HEK293T (cell line): ENCODE measurements around the gene COPS8.

Experiments
- CTCF ChIA-PET: fragments of 350-600 bp; formaldehyde crosslinking; extraction: SDS; loops from one replicate; lab custom pipeline; 2021; ENCODE audit warnings: antibody characterized with exemption, inconsistent platforms; lab: Yijun Ruan, JAX
- POLR2A ChIA-PET: fragments of 350-600 bp; formaldehyde crosslinking; extraction: SDS; loops from one replicate; lab custom pipeline; 2020; ENCODE audit warnings: antibody characterized with exemption, inconsistent platforms; lab: Yijun Ruan, JAX
- DNase-seq: peaks from one replicate; pipeline ENCODE4 v3.0.0; 2012; ENCODE audit warnings: mixed read lengths; ENCODE audit errors: extremely low spot score
- ARNT ChIP-seq: fragments of 450-650 bp; IDR thresholded peaks from 2 replicates; pipeline ENCODE4 v1.6.1; 2017; ENCODE audit warnings: mild to moderate bottlenecking
- BHLHE40 ChIP-seq: fragments of 450-650 bp; IDR thresholded peaks from 2 replicates; pipeline ENCODE4 v1.6.1; 2016; ENCODE audit warnings: mild to moderate bottlenecking, moderate library complexity, borderline replicate concordance
- CTBP1 ChIP-seq: fragments of 450-650 bp; IDR thresholded peaks from 2 replicates; pipeline ENCODE4 v1.6.1; 2016; ENCODE audit warnings: borderline replicate concordance
- ELF4 ChIP-seq: fragments of 450-650 bp; IDR thresholded peaks from 2 replicates; pipeline ENCODE4 v1.6.1; 2017; ENCODE audit warnings: antibody characterized with exemption
- FOXA1 ChIP-seq: fragments of 450-650 bp; IDR thresholded peaks from 2 replicates; pipeline ENCODE4 v1.6.1; 2016; ENCODE audit warnings: mild to moderate bottlenecking
- FOXK2 ChIP-seq: fragments of 450-650 bp; IDR thresholded peaks from 2 replicates; pipeline ENCODE4 v1.6.1; 2016; ENCODE audit warnings: mild to moderate bottlenecking
- FOXM1 ChIP-seq: fragments of 450-650 bp; IDR thresholded peaks from 2 replicates; pipeline ENCODE4 v1.6.1; 2017; ENCODE audit warnings: mild to moderate bottlenecking, borderline replicate concordance
- HDGF ChIP-seq: fragments of 450-650 bp; IDR thresholded peaks from 2 replicates; pipeline ENCODE4 v1.6.1; 2017; ENCODE audit warnings: antibody characterized with exemption, borderline replicate concordance
- L3MBTL2 ChIP-seq: fragments of 450-650 bp; conservative IDR thresholded peaks from 2 replicates; pipeline ENCODE4 v1.6.1; 2016; ENCODE audit warnings: mild to moderate bottlenecking
- LEF1 ChIP-seq: fragments of 450-650 bp; IDR thresholded peaks from 2 replicates; pipeline ENCODE4 v1.6.1; 2017; ENCODE audit warnings: mild to moderate bottlenecking, borderline replicate concordance
- NFRKB ChIP-seq: fragments of 450-650 bp; IDR thresholded peaks from 2 replicates; pipeline ENCODE4 v1.6.1; 2016; ENCODE audit warnings: mild to moderate bottlenecking, moderate library complexity
- PKNOX1 ChIP-seq: fragments of 450-650 bp; IDR thresholded peaks from 2 replicates; pipeline ENCODE4 v1.6.1; 2016
- SP1 ChIP-seq: fragments of 450-650 bp; IDR thresholded peaks from 2 replicates; pipeline ENCODE4 v1.6.1; 2017
- SUZ12 ChIP-seq: fragments of 450-650 bp; IDR thresholded peaks from 2 replicates; pipeline ENCODE4 v1.6.1; 2016; ENCODE audit warnings: mild to moderate bottlenecking
- TARDBP ChIP-seq: fragments of 450-650 bp; IDR thresholded peaks from 2 replicates; pipeline ENCODE4 v1.6.1; 2016
- ZNF384 ChIP-seq: fragments of 450-650 bp; IDR thresholded peaks from 2 replicates; pipeline ENCODE4 v1.6.1; 2016

The COPS8 gene

DNA sequence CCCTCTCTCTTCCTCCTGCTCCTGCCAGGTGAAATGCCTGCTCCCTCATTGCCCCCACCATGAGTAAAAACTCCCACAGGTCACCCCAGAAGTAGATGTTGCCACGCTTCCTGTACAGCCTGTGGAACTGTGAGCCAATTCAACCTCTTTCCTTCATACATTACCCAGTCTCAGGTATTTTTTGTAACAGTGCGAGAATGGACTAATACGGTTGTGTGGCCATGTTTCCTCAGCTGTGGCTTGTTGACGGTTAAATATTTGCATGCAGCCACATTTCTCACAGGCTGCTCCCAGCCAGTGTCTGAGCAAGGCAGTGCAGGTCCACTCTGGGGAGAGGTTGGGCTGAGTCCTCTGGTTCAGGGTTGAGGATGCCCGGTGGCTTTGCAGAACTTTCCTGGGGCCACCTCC is 27.8 kb upstream of the COPS8 start:
- ChIA-PET CTCF (interaction anchor here (0.6 kb wide), 1 partner anchor 294 kb away, joined by 3 read pairs; no protein-coding TSS in a partner anchor), POLR2A (no interaction called here)
- DNase-seq: no peak
- TF ChIP-seq PKNOX1: no peak
- no peak for TF ChIP-seq SP1
- TF ChIP-seq TARDBP: no peak
- TF ChIP-seq HDGF: no peak
- no peak for TF ChIP-seq FOXA1
- no peak for TF ChIP-seq ARNT
- TF ChIP-seq ELF4: no peak
- TF ChIP-seq CTBP1: no peak
- no peak for TF ChIP-seq FOXK2
- no peak for TF ChIP-seq L3MBTL2
- TF ChIP-seq SUZ12: no peak
- TF ChIP-seq BHLHE40: no peak
- TF ChIP-seq FOXM1: no peak

DNA sequence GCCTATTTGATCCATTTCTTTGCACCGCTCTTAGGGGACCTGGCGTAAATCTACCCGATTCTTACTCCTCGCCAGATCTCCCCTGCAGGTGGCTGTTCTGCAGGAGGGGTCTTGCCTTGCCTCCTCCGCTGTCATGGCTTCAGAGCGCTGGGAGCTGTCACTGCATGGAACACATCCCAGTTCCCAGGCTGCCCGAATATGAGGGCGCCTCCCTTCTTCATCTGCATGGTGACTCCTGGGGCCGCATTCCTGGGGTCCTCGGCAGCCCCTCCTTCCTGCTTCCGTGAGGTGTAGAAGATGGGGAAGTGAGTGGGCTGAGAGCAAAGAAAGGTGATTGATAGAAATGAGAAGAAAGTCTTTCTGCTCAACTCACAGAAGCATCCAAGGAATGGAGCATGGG is 27.3 kb upstream of the COPS8 start:
- ChIA-PET CTCF (interaction anchor here (0.6 kb wide), 1 partner anchor 295 kb away, joined by 3 read pairs; no protein-coding TSS in a partner anchor), POLR2A (no interaction called here)
- DNase-seq: no peak
- TF ChIP-seq FOXA1 (no peak), FOXK2 (no peak), ARNT (no peak), PKNOX1 (no peak), HDGF (no peak), BHLHE40 (no peak)

- ChIA-PET CTCF (interaction anchor here (0.6 kb wide), 1 partner anchor 434 kb away, joined by 3 read pairs; no protein-coding TSS in a partner anchor), POLR2A (no interaction called here)
- no peak for TF ChIP-seq NFRKB
- no peak for DNase-seq
Observed at GRCh38 chr2:237059155-237059875, 26.4 kb upstream of the COPS8 start.

GRCh38 chr2:237060534-237061312 is 25.0 kb upstream of the COPS8 start:
- ChIA-PET POLR2A (interaction anchor here (1.4 kb wide), 1 partner anchor 25 kb away, joined by 3 read pairs; the partner anchor contains the start of gene COPS8), CTCF (interaction anchor here (0.5 kb wide), 1 partner anchor 111 kb away, joined by 4 read pairs; no protein-coding TSS in a partner anchor)
- TF ChIP-seq BHLHE40: no peak
- TF ChIP-seq PKNOX1: no peak
- TF ChIP-seq ELF4: no peak
- no peak for TF ChIP-seq FOXM1
- TF ChIP-seq SP1: no peak
- no peak for TF ChIP-seq HDGF
- no peak for TF ChIP-seq TARDBP
- no peak for TF ChIP-seq ZNF384
- no peak for TF ChIP-seq ARNT
- no peak for TF ChIP-seq NFRKB
- TF ChIP-seq L3MBTL2: no peak
- DNase-seq: peak; percentile 61

- ChIA-PET CTCF (interaction anchor here (0.5 kb wide), 1 partner anchor 112 kb away, joined by 4 read pairs; no protein-coding TSS in a partner anchor), POLR2A (interaction anchor here (1.4 kb wide), 1 partner anchor 24 kb away, joined by 3 read pairs; the partner anchor contains the start of gene COPS8)
- TF ChIP-seq SP1: no peak
- TF ChIP-seq LEF1: no peak
- no peak for TF ChIP-seq SUZ12
- no peak for TF ChIP-seq CTBP1
- TF ChIP-seq BHLHE40: no peak
- no peak for TF ChIP-seq FOXM1
- TF ChIP-seq TARDBP: no peak
- no peak for TF ChIP-seq HDGF
- TF ChIP-seq PKNOX1: no peak
- TF ChIP-seq NFRKB: no peak
- TF ChIP-seq ELF4: no peak
- TF ChIP-seq FOXK2: no peak
- TF ChIP-seq ARNT: no peak
- TF ChIP-seq ZNF384: no peak
- TF ChIP-seq FOXA1: no peak
- TF ChIP-seq L3MBTL2: no peak
- DNase-seq: no peak
Observed at GRCh38 chr2:237061356-237061755, 24.3 kb upstream of the COPS8 start.
